AG09319 (cell line): ENCODE results near the gene CARD19.
A peak's percentile ranks its signal among the peaks of the same experiment; 100 is the strongest.

Experiments used
- DNase-seq: peaks from one replicate; pipeline ENCODE4 v3.0.0-alpha.2; 2010; ENCODE audit warnings: low read depth; ENCODE audit errors: extremely low read depth
- TF ChIP-seq, protein P1 (sequence below): IDR thresholded peaks from 2 replicates; pipeline ENCODE4 v1.5.1; 2011; ENCODE audit warnings: low read depth, mild to moderate bottlenecking, inconsistent platforms, low read length, moderate library complexity

CARD19 gene

GRCh38 chr9:93133681-93134014 is 37.6 kb downstream of the CARD19 start:
- peak; percentile 60 for DNase-seq
- TF ChIP-seq, protein P1, sequence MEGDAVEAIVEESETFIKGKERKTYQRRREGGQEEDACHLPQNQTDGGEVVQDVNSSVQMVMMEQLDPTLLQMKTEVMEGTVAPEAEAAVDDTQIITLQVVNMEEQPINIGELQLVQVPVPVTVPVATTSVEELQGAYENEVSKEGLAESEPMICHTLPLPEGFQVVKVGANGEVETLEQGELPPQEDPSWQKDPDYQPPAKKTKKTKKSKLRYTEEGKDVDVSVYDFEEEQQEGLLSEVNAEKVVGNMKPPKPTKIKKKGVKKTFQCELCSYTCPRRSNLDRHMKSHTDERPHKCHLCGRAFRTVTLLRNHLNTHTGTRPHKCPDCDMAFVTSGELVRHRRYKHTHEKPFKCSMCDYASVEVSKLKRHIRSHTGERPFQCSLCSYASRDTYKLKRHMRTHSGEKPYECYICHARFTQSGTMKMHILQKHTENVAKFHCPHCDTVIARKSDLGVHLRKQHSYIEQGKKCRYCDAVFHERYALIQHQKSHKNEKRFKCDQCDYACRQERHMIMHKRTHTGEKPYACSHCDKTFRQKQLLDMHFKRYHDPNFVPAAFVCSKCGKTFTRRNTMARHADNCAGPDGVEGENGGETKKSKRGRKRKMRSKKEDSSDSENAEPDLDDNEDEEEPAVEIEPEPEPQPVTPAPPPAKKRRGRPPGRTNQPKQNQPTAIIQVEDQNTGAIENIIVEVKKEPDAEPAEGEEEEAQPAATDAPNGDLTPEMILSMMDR = no peak

DNA sequence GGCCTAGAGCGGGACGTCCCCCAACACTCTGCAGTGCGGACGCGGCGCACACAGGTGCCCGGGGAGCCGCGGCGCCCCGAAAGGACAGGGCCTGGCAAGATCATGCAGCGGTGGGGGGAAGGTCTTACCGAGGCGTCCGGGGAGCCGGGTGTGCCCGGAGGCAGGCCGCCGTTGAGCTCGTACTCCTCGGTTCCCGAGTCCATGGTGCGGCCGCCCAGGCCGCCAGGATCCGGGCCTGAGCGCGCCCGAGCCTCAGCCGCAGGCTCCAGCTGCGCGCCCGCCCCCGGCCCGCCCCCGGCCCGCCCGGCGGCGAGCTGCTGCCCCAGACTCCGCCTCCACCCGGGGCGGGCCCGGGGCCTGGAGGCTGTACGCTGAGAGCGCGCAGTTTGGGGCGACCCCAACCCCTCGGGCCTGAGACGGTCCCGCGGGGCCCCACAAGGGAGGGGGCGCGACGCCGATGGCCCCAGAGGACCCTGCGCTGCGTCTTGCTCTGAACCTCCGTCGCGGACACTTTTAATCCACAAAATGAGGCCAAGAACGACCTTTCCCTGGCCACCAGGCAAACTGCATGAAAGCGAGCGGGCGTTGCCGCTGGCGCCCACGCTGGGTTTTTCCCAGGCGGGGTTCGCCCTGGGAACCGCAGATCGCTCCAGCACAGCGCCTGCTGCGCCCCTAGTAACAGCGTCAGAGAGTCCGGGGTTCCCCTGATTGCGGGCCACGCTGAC is 38.2 kb downstream of the CARD19 start, which contains the start of gene NINJ1:
Gene NINJ1, minus strand, starts transcription at position 237 of the 725 bp plus-strand sequence. Its CDS starts 34 bp downstream, at position 203.
- TF ChIP-seq, protein P1 = no peak
- no peak for DNase-seq

GRCh38 chr9:93134740-93135444 is 38.9 kb downstream of the CARD19 start:
- no peak for DNase-seq
- TF ChIP-seq, protein P1 = no peak

GRCh38 chr9:93136011-93136440 is 40.0 kb downstream of the CARD19 start:
- DNase-seq = no peak
- TF ChIP-seq, protein P1 = no peak

GRCh38 chr9:93137362-93137761 is 41.3 kb downstream of the CARD19 start:
- TF ChIP-seq, protein P1 = no peak

DNA sequence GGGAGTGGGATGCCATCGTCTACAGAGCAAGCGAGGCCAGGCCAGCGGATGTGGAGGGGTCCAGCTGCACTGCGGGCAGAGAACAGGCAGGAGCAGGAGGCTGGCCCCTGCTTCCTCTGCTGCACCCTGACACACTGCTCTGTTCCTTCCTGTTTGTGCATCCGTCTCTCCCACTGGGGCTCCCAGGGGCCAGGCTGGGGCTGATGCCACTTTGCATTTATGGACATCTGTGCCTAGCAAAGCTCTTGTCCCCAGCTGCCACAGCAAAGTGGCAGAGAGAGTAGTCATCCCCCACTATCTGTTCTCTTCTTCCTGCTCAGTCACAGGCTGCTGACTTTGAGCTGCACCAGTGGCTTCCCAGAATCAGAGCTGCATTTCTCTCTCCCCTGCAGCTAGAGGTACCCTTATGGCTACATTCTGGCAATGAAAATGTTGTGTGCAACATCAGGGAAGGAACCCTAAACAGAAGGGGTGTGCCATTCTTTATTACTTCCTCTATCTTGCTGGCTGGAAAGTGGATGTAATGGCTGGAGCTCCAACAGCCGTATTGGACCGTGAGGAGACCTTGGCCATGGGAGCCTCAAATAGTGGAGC is 42.3 kb downstream of the CARD19 start:
- TF ChIP-seq, protein P1 = no peak
- DNase-seq = no peak

More at GRCh38 chr9:93137362-93137761, 41.3 kb downstream of the CARD19 start:
- DNase-seq = no peak
